HG03521 (cell line): ENCODE measurements around the gene RAPGEF4.

ENCODE experiments used
- ATAC-seq: cut with Tn5 transposase; IDR thresholded peaks from one replicate; pipeline ENCODE4 v1.9.1; 2021; ENCODE audit warnings: mild to moderate bottlenecking, moderate library complexity; ENCODE audit not compliant: unreplicated experiment

The RAPGEF4 gene

DNA sequence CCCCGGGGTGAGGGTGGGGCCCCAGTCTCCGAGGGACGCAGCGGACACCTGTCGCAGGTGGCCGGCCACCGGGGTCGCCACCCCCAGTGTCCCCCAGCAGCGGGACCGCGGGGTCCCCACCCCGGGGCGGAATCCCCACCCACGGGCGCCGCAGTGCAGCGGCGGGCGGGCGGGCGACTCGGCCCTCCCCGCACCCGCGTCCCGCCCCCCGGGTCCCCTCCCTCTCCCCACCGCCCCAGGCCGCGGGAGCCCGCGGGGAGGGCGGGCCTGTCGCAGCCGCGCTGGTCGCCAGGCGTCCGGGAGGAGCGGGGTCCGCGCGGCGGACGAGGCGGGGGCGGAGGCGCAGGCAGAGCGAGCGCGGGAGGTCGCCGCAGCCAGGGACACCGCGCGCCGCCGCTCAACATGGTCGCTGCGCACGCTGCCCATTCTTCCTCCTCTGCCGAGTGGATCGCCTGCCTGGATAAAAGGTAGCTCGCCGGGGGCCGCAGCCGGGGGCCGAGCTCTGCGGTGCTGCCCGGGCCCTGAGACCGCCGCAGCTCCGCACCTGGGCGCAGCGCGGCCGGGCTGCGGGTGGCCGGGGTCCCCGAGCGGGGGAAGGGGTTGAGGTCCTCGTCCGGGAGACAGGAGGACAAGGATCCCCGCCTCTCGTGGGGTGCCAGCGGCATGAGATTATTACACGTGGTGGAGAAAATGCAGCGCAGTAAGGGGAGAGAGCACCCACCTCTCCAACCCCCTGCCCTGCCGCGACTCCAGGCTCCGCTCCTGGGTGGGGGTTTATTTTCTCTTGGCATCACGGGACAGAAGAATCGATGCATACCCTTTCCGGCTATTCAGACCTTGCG lies at the start of gene RAPGEF4:
Gene RAPGEF4, plus strand, starts transcription at position 264 of the 842 bp plus-strand sequence. Its CDS starts 139 bp downstream, at position 403.
- no peak for ATAC-seq

DNA sequence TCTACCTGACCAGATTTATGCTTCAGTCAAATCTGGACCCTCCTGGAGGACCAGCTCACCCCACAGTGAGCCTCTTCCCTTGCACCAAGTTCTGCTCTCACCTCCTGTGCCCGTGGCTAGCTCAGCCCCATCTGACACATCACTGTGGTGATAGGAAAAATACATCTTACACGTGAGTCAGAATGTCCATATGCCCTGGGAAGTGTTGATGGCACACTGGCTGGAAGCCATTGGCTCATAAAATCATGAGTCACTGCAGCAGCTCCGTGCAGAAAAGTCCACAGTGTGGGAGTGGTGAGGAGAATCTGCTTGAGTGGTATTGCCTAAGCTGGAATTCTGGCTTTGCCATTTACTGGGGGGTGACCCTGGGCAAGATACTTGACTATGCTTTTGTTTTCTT lies 42.6 kb upstream of the RAPGEF4 start:
- no peak for ATAC-seq

DNA sequence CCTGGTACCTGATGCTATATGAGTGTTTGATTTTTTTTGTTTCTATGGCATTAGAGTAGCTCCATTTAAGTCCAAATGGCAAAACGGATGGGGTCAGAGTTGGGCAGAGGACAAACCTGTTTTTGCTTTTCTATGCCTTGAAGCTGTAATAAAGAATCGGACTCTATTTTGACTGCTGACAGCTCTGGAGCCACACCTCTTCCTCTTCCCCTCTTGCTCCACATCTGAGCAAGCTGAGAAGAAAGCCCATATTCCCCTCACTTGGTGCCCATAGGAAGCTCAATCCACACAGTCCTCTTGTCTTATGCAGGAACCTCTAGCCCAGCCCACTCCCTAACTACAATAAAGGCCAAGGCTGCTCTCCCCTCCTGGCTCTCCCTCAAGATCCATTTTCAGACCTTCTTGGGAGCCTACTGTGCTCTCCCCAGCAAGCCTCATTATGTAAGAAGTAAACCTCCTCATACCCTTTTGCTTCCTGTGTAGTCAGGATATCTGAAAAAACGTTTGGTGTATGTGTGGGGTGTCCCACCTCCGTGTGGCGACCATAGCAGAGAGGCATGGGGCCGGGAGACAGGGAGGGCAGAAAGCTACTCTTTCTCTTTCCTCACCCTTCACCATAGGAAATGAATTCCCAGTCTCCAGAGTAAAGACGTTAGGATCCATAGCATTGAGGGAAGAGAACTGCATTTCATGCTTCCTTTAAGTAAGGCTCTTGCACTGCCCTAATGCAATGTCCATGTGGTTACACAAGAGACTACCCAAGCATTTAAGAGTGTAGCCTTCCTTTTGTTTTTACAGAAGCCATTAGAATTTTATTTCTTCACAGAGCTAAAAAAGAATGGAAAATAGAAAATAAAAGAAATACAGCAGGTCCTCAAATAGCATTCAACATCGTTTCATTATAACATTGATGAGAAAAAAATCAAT lies 41.9 kb upstream of the RAPGEF4 start:
- no peak for ATAC-seq

DNA sequence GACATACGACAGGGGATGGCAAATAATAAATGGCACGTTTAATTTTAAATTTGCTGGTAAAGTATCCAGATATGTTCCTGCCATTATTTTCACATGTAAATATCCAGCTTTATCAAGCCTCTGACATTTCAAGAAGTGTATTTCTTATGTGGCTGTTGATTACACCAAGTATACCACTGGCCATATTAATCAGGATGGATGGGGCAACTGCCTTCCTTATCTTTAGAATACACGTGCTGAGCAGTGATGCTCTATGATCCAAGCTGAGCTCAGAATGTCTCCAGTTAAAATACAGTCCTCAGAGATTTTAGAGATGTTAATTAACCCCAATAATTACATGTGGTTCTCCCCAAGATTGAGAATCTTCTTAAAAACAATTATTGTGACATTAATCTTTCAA lies 38.3 kb upstream of the RAPGEF4 start:
- ATAC-seq, result no peak

DNA sequence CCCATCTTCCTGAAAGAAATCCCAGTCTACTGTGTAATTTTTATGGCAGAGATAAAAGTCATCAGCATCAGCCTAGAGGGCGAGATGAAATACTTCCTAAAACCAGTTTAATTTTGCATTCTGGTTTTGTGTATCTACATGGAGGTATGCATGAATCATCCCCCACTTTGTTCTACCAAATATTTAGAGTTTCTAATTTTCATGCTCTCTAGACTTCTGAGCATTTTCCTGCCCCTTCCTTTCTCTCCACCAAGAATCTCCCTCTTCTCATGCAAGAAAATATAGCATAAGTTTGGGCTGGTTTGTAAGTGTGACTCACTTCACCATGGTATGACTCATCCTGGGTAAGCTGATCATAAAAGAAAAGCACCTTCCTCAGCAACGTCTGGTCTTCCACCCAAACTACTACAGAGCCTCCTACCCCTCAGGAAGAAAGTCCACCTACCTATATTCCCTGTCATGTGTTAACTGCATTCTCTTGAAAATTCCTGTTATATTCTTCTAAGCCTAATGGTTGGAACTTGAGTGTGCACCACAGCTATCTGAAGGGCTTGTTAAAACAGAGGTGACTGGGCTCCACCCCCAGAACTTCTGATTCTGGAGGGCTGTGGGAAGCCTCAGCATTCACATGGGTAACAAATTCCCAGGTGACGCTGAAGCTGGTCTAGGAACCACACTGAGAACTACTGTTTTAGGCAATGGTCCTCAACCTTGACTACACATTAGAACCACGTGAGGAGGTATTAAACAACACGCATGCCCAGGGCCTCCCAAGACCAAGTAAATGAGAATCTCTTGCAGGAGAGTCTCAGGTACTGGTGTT lies 37.4 kb upstream of the RAPGEF4 start:
- ATAC-seq, result peak; percentile 40

DNA sequence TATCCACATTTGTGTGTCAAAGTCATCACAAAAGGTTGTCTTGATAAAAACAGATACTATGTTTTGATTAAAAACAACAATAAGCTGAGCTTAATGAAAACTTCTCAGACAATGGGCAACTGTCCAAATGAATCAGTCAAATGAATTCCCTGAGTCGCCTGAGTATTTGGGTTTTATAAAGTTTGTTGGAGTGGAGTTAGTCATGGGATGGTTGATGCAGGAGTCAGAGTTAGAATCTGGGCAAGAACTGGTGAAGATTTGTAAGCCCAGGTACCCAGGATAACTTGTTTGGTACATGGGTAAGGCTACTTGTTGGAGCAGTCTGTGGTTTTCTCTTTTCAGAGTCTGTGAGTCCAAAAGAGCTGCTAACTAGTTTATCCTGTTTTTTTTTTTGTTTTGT lies 34.4 kb upstream of the RAPGEF4 start:
- no peak for ATAC-seq

DNA sequence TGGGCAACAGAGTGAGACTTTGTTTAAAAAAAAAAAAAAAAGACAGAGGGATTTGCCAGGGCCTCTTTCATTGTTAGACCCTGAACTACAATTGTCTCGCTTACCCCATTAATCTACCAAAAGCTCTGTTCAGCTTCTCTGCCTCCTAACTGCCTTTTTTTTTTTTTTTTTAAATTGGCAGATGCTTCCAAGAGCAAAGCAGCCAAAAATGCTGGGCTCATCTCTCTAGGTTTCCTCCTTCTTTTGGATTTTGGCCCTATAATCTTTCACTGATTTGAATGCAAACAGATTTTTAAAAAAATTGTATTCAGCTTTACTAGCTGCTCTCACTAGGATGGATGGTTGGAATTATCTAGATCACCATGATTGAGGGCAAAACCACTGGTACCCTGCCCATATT lies 33.2 kb upstream of the RAPGEF4 start:
- ATAC-seq, result no peak

DNA sequence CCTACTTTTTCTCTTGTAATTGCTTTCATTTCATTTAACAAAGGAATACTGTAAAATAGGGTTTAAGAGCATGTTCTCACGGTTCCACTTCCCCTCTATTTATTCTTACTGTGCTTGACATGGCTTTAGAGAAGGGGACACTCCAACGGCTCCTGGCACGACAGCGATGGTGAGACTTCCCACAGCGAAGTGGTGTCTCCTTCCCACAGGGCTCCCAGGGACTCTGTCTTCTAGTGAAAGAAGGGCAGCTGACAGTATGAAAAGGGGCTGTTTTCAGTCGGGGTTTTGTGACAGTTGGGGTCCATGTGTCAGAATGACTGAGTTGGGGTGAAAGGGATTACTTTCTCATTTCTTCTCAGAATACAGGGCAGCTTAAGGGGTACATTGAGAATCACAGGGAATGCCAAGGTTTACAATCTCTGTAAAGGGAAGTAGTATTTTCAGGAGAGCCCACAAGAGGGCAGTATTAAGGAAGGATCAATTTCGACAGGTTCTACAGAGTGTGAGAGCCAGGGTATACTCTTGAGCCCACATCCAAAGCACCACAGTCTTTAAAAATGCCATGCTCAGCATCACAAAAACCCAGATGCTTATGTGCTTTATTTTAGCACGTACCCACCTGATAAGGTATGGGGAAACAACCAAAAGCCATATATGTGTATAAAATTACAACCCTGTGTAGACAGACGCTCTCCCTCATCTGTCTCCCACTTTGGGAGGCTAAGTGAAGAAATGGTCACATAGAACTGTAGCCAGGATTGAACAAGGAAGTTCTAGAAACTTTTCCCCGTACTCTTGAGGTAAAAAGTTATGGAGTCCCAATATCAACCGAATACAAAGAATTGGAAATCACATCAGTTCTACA lies 31.3 kb upstream of the RAPGEF4 start:
- ATAC-seq, result no peak

DNA sequence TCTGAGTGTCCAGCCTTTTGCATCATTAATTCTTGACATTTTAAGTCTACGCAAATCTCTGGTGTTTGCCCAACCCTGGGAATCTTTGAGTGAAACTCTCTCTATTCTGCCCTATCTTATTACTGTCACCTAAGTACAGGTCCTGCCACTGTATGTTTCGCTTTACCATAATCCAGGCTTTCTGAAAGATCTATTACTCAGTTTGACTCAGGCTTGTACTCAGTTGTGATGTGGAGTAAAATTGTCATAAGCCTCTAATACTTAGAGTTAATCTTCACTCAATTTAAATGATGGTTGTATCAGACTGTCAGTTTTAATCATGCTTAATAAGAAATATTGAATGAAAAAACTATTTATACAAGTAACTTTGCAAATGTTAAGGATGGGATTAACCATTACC lies 30.3 kb upstream of the RAPGEF4 start:
- no peak for ATAC-seq

DNA sequence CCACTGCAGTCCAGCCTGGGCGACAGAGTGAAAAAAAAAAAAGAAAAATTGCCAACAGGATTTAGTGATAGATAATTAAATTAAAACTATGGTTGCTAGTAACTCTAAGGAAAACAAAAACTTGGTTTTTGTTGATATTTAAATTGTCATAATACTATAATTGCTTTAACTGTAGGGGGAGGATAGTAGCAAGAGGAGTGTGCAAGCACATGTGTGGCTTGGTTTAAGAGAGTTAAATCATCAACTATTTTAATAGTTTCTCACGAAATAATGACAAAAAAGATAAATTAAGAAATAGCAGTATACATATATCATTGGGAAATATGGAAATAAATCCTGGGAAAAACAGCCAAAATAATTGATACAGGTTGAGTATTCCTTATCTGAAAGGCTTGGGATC lies 27.4 kb upstream of the RAPGEF4 start:
- no peak for ATAC-seq

DNA sequence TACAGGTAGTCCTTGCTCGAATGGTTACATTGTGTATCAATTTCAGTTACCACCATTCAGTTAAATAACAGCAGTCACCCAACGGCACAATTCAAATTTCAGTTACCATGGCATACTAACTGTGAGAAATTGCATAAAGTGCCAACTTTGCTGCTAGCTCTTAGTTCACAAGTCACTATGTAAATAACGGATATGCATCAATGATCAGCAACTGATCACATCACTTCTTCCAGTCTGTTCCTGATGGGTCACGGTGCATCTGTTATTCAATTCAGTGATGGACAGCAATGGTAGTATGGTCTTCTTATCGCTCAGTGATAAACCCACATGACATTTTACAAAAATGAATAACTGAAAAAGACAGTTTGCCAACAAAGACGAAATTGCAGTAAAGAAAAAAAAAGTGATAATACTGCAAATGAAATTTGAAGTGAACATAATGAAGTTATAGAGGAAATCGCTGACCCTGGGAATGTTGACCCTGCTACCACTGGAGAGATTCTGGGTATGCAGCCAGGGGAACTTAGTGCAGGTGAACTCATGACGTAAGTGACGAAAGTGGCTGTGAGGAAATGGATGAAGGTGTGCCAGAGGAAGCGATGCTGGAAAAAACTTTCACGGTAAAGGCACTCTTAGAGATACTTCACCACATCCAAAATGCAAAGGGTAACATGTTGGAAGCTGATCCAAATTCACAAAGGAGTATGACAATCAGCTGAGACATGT lies 25.9 kb upstream of the RAPGEF4 start:
- no peak for ATAC-seq

DNA sequence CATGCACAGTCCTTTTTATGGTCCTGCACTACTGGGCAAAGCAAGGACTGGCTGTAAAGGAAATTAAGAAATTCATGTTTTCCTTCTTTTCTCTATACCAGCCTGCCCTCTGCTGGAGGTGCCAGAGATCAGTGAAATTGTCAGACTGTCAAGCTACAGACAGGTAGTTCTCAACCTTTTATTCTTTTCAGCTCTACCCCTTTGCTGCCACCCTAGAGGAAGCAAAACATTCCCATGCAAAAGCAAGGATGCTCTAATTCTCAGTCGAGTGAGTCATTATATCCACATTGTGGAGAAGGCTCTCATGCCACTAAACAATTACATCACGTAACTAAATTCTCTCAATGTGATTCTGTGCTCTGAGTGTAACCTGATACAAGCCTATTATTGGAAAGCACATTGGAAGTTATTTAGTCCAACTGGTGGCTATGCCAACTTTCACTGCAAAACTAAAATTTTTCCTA lies 25.0 kb upstream of the RAPGEF4 start:
- ATAC-seq, result no peak

DNA sequence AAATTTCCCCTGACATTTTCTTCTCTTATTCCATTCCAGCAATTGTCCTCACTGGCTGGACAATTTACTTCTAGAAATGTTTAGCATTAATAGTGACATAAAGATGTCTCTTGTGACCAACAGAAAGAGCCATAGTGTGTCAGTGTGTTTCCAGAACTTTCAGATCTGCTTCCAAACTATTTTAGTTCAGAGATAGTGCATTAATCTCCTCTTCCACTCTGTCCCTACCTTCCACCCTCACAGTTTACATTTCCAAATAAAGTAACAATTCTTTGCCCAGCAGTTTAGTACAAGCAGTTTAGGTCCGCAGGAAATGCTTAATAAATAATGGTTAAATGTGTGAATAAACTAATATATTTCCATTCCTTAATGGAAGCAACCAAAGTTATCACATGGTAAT lies 24.5 kb upstream of the RAPGEF4 start:
- ATAC-seq, result no peak

DNA sequence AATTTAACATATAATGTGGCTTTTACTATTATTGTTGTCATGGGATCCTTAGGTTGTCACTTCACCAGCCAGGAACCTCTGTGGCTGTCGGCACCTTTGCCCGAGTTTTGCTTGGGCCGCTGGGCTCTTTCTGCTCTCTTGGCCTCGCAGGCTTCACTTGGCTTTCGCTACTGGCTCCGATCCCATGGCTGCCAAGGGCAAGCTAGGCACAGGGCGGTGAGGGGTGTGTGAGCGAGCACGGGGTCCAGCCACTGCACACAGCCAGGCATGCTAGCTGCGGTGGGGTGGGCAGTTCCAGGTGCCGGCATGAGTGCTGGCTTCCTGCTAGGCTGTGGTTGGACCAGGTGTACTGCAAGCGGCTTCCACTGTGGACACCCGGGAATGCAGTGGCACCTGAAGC lies 23.4 kb upstream of the RAPGEF4 start:
- no peak for ATAC-seq

DNA sequence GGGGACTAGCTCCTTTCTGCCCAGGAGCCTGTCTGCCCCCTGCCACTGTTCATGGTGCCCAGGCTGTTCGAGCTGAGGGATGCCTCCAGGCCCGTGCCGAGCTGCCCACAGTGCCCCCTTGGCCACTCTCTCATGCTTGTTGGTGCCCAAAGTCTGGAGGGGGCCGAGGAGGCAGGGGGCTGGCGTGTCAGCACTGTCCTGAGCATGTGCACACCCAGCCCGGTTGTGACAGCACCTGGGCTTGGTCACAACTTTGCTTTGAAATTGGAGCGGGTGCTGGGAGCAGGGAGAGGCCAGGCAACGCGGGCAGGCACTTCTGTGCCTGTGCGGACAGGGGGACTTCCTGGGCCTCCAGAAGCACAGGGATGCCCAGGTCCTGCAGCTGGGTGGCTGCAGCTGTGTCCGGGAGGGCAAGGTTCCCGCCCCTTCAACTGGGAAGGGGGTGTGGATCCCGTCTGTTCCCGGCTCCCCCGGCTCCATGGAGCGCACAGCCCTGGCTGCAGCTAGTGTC lies 22.2 kb upstream of the RAPGEF4 start:
- ATAC-seq, result no peak

DNA sequence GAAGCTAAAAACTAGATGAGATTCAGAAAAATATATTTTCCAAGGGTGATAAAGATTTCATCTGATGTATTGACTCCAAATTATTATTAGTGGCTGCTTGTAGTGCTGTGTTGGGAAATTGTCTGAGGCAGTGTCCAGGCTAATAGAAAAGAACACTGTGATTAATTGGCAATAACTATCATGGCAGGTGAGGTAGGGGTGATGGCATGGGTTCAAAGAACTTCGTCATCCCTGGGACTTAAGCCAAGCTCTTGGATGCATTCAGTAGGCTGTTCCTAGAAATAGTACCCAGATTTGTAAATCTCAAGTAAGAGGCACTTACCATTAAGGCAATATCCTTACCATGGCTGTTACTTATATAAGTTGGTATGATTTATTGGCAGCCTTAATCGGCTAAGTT lies 13.2 kb upstream of the RAPGEF4 start:
- ATAC-seq, result no peak

DNA sequence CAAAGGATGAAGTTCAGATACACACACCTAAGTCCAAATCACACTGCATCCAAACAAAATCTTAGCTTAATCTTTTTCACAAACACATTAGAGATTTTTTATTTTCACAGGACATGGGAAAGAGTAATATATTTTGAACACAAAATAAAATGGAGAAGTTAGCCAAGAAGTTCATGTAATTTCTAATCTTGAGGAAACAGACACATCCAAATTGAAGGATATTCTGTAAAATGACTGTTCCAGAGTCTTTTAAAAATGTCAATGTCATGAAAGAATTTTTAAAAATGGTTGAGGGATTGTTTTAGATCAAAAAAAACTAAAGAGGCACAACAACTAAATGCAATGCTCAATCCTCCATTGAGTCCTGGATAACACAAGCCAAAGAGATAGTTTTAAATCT lies 12.4 kb upstream of the RAPGEF4 start:
- ATAC-seq, result no peak

DNA sequence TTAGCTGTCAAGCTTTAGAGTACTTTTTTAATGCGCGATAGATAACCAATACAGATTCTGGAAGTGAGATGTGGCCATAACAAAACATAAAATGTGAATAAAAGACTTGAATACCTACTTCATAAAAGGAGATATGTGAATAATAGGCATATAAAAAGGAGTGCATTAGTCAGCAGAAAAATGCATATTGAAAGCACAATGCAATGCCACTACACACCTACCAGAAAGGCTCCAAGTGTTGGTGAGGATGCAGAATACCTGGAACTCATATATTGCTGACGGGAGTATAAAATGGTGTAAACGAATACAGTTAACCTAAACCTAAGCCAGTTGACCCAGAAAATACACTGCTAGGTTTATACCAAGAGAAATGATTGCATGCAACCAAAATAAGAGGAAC lies 10.9 kb upstream of the RAPGEF4 start:
- no peak for ATAC-seq

DNA sequence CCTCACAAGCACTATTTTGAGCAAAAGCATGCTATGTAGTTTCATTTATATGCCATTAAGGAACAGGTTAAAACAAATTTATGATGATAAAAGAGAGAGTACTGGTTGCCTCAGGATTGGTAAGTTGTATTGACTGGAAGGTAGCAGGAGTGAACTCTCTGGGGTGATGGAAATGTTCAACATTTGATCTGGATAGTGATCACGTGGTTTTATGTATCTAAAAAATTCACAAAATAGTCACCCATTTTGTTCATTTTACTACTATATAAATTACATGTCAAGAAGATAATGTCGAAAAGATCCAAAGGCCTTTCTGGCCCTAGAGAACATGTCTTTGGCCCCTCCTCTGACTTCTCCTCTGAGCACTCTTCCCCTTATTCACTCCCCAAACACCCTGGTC lies 10.4 kb upstream of the RAPGEF4 start:
- no peak for ATAC-seq
